Thymus (tissue), 11 donors: ENCODE data around the gene IL12B. TPM values are rescaled to one million over a fixed set of nuclear protein-coding genes. Genes with fewer than 3 reads are reported as not detected.
A peak's percentile ranks its signal among the peaks of the same experiment; 100 is the strongest.
"Not testable (repeated sequence)": the region's sequence is repeated elsewhere in the genome, so short reads cannot be mapped to it uniquely, and the experiment has no call there.

ENCODE experiments used
- DNase-seq, 9 donors: peaks; one replicate each; pipeline ENCODE4 v3.0.0-alpha.2; 2013; ENCODE audit warnings: low spot score in 9 of 9, low read depth in 6 of 9, missing footprints in 1 of 9
- H3K27ac ChIP-seq, 2 donors: one replicate each; pipeline ENCODE4 v1.5.1; 2013; ENCODE audit warnings: control low read depth in 1 of 2, low read depth in 1 of 2, low read length in 1 of 2, mild to moderate bottlenecking in 1 of 2, moderate library complexity in 1 of 2
- H3K27me3 ChIP-seq, 2 donors: one replicate each; pipeline ENCODE4 v1.5.1; 2013; ENCODE audit warnings: low read length in 1 of 2; ENCODE audit not compliant: control insufficient read depth in 2 of 2, insufficient read depth in 1 of 2
- H3K36me3 ChIP-seq, 2 donors: one replicate each; pipeline ENCODE4 v1.5.1; 2013; ENCODE audit warnings: low read length in 1 of 2, mild to moderate bottlenecking in 1 of 2, moderate library complexity in 1 of 2; ENCODE audit not compliant: control insufficient read depth in 2 of 2, insufficient read depth in 2 of 2
- H3K4me1 ChIP-seq, 2 donors: one replicate each; pipeline ENCODE4 v1.5.1; 2013; ENCODE audit warnings: low read length in 2 of 2; ENCODE audit not compliant: control insufficient read depth in 2 of 2, insufficient read depth in 2 of 2
- H3K4me3 ChIP-seq, 2 donors: one replicate each; pipeline ENCODE4 v1.5.1; 2013; ENCODE audit warnings: low read length in 2 of 2, control low read depth in 1 of 2, mild to moderate bottlenecking in 1 of 2
- H3K9me3 ChIP-seq, 2 donors: one replicate each; pipeline ENCODE4 v1.5.1; 2013; ENCODE audit warnings: low read length in 1 of 2, mild to moderate bottlenecking in 1 of 2; ENCODE audit not compliant: control insufficient read depth in 2 of 2, insufficient read depth in 1 of 2
- WGBS: extraction: QIAGEN DNeasy Blood & Tissue Kit; methylation state at CpG from one replicate; pipeline ENCODE4 v1.1.7; 2013; 5-methylcytosine and 5-hydroxymethylcytosine counted together
- polyA plus RNA-seq: library from polyadenylated mRNA; stranded (reverse); fragments of 200-250 nt; gene quantifications from one replicate; pipeline ENCODE4 v1.2.3, GENCODE V29; 2013
- total RNA-seq: library from RNA; stranded (reverse); fragments of 120-200 nt; gene quantifications from one replicate; pipeline ENCODE4 v1.2.4, GENCODE V29; 2013
- donor health status: healthy.

IL12B gene
- total and polyA plus RNA-seq, 2 donors, result 0.16 to 3.6 TPM

DNA sequence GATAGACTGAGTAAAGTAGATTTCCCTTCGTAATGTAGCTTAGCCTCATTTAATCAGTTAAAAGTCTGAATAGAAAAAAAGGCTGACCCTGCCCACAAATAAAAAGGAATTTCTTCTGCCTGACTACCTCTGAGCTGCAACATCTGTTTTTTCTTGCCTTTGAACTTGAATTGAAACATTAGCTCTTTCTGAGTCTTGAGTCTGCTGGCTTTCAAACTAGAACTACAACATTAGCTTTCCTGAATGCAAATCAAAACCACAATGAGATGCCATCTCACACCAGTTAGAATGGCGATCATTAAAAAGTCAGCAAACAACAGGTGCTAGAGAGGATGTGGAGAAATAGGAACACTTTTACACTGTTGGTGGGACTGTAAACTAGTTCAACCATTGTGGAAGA, 19.9 kb upstream of the IL12B start:
- not testable (repeated sequence) for H3K27ac ChIP-seq, H3K4me1 ChIP-seq, H3K9me3 ChIP-seq, H3K36me3 ChIP-seq, H3K4me3 ChIP-seq, H3K27me3 ChIP-seq, DNase-seq
- WGBS, result 27% methylated on average over 2 of the region's 2 CpGs

DNA sequence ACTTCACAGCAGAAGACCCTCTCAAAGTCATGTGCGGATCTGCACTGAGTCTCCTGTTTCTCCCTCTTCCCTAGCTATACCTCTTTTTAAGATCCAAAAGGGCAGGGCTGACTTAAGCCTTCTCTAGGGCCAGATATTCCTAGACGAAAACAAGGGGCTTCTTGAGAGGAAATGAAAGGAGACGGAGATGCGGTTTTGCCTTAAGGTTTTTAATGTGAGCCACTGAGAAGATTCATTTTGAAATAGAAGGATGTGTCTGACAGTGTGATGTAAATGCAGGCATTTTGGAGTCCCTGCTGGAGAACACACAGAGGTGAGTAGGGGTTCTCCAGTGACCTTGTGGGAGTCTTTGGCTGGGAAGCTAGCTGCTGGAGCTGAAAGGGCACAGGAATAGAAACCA, 15.6 kb upstream of the IL12B start:
- Histone ChIP-seq H3K36me3 (no peaks in the 10 kb centered on the region), H3K4me1 (no peaks in the 10 kb centered on the region), H3K4me3 (no peak overlapping the region), H3K9me3 (peaks cover 0 to 7% of the 10 kb centered on the region in 2 donors), H3K27ac (no peak overlapping the region), H3K27me3 (no peaks in the 10 kb centered on the region)
- no peak for DNase-seq
- 93% methylated on average over 4 of the region's 4 CpGs for WGBS

DNA sequence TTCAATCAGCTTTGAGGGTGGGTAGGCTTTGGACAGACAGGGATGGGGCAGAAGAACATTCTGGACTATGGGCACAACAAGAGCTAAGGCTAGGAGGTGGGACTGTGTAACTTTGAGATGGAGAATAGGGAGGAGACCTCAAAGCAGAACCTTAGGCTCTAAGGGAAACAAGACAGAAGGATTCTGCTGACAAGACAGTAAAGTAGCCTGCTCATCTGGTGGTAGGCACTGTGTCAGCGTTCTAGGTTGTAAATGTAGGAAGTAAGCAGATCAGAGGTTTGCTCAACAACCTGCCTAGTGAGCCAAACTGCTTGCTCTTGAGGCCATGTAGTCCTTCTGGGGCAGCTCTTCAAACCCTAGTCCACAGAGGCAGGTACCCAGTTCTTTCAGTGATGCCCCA, 15.0 kb upstream of the IL12B start:
- Histone ChIP-seq H3K27ac (no peak overlapping the region), H3K9me3 (peaks cover 0 to 7% of the 10 kb centered on the region in 2 donors), H3K4me1 (no peaks in the 10 kb centered on the region), H3K36me3 (no peaks in the 10 kb centered on the region), H3K27me3 (no peaks in the 10 kb centered on the region), H3K4me3 (no peak overlapping the region)
- WGBS, result 0% methylated on average over 1 of the region's 1 CpG
- DNase-seq, result no peak

DNA sequence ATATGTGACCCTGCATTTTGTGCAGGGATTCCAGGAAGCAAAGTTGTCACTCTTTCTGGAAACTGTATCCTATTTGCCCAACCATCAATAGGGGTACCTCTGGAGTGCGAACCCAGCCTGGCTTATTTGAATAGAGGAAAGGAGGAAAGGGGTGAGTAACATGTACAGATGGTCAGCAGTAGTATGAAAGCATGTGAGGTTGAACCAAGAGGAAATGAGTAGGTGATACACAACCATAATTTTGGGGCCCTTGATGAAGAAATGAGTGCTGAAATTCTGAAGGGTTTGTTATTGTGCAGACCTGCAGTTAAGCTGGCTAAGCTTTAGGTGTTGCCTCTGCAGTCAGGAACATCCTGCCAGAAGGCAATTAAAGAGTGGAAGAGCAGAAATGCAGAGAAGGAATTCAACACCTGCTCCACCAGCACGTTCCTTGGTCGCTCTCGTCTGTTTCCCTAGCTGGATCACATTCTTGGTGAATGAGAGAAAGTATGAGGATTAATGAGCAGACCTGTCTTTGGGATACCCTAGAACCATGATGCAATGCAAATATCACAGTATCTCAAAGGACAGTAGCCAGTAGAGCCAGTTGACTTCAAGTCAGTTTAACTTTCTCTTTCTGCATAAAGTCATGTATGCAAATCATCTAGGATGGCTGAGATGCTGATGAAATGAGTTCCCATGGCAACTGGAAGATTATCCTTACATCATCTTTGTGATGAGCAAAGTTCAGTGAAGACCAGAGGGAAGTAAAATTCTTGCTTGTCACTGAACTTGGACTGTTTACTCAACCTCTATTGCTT, 13.2 kb upstream of the IL12B start:
- no peak for DNase-seq
- H3K9me3 ChIP-seq, result peaks cover 0 to 7% of the 10 kb centered on the region in 2 donors
- no peaks in the 10 kb centered on the region for H3K36me3 ChIP-seq
- no peaks in the 10 kb centered on the region for H3K4me1 ChIP-seq
- no peak overlapping the region for H3K27ac ChIP-seq
- no peaks in the 10 kb centered on the region for H3K27me3 ChIP-seq
- H3K4me3 ChIP-seq, result no peak overlapping the region
- WGBS, result 94% methylated on average over 4 of the region's 4 CpGs

DNA sequence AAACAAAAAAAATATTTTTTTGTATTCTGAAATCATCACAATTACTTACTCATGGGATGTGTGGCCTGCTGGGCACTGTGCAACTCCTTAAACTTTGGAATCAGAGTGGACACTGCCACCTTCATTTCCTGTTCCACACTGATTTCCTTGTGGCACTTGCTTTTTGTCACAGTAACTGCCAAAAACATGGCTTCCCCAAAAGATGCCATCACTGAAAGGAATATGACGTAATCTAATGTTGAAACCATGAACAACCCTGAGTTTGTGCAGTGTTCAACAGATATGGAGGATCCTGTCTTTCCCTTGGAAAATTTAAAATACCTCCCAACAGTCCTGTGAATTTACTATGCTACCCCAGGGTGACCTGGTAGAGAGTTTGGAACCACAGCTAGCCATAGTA, 12.6 kb upstream of the IL12B start:
- WGBS, result 100% methylated on average over 1 of the region's 1 CpG
- no peaks in the 10 kb centered on the region for H3K36me3 ChIP-seq
- H3K4me3 ChIP-seq, result no peak overlapping the region
- peaks cover 0 to 7% of the 10 kb centered on the region in 2 donors for H3K9me3 ChIP-seq
- no peaks in the 10 kb centered on the region for H3K27me3 ChIP-seq
- no peak overlapping the region for H3K27ac ChIP-seq
- no peak for DNase-seq
- H3K4me1 ChIP-seq, result no peaks in the 10 kb centered on the region

DNA sequence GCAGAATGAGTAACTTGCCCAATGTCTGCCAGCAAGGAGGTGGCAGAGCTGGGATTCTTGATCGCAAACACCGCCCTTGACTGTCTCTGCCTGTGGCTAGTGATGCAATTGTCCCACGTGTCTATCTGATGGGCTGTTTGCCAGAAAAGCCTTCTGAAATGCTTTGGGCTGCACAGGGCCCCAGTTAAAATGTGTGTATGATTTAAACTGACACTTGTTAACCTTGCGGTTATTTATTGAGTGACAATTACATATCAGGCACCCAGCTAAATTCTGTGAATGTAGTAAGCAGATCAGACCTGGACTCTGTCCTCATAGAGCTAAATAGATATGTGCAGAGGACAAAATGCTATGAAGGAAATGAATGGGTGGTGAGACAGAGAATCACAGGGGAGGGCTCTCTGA, 11.6 kb upstream of the IL12B start:
- DNase-seq, result peak in 1 of 9 donors; percentile 27
- Histone ChIP-seq H3K36me3 (no peaks in the 10 kb centered on the region), H3K4me3 (no peak overlapping the region), H3K27me3 (no peaks in the 10 kb centered on the region), H3K27ac (no peak overlapping the region), H3K9me3 (peaks cover 0 to 7% of the 10 kb centered on the region in 2 donors), H3K4me1 (no peaks in the 10 kb centered on the region)
- WGBS, result 21% methylated on average over 4 of the region's 4 CpGs

DNA sequence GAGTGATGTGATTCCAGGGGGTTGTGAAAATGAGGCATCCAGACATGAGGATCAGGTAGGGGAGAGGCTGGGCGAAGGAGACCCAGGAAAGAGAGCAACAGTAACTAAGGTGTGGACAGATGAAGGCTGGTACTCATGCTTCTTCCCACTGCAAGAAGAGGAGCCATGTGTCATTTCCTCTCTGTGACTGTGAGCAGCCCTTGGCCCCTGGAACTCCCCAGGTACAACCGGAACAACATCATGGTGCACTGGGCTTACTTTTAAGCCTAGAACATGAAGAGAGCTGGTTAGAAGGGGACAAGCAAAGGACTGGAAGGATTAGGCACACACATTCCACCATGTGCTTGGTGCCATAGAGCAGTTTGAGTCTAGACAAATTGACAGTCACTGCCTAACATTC, 10.9 kb upstream of the IL12B start:
- H3K9me3 ChIP-seq, result peaks cover 0 to 7% of the 10 kb centered on the region in 2 donors
- no peaks in the 10 kb centered on the region for H3K4me1 ChIP-seq
- H3K27ac ChIP-seq, result no peak overlapping the region
- H3K27me3 ChIP-seq, result no peaks in the 10 kb centered on the region
- DNase-seq, result no peak
- no peaks in the 10 kb centered on the region for H3K36me3 ChIP-seq
- 98% methylated on average over 2 of the region's 2 CpGs for WGBS
- H3K4me3 ChIP-seq, result no peak overlapping the region

DNA sequence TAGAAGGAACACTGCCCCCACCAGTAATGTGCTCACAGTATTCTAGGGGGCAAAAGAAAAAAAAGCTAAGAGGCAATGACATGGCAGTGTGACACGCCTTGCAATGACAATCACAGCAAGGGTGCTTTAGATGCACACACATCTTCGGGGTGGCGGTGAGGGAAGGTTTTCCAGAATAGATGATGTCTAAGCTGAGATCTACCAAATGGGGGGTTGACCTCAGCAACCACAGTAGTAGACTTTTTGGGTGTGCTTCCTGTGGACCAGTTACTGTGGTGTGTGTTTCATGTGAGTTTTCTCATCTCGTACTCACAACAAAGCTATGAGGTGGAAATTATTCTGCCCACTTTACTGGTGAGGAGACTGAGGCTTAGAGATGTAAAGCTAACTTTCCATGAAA, 10.2 kb upstream of the IL12B start:
- Histone ChIP-seq H3K4me1 (no peaks in the 10 kb centered on the region), H3K36me3 (no peaks in the 10 kb centered on the region), H3K9me3 (peaks cover 0 to 7% of the 10 kb centered on the region in 2 donors), H3K27me3 (no peaks in the 10 kb centered on the region), H3K4me3 (no peak overlapping the region), H3K27ac (no peak overlapping the region)
- DNase-seq, result no peak
- whole genome bisulfite sequencing, result 88% methylated on average over 4 of the region's 4 CpGs

DNA sequence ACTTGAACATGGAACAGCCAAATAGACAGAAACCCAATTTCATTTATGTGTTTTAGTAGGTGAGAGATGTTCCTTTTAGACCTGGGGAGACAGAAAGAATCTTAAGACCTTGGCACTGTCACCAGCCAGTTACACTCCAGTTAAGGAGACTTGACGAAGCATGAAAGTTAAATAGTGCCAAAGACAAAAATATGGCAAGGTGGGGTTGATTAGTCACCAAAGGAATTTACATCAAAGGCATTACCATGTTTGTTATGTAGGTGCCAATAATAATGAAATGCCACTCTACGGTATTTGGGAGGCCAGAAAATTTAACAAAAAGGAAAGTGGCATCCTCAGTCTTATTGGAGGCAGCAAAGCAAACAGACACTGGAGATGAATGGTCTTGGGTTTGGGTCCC, 9.2 kb upstream of the IL12B start:
- Histone ChIP-seq H3K9me3 (peaks cover 0 to 5% of the 10 kb centered on the region in 2 donors), H3K27me3 (no peaks in the 10 kb centered on the region), H3K36me3 (no peaks in the 10 kb centered on the region), H3K4me1 (no peaks in the 10 kb centered on the region), H3K27ac (no peak overlapping the region), H3K4me3 (no peak overlapping the region)
- DNase-seq, result no peak
- WGBS, result 96% methylated on average over 2 of the region's 2 CpGs
